Measurements from ENCODE around the gene DUSP5.

GRCh38 chr10:110544958-110545537, 47.3 kb downstream of the DUSP5 start:
- TF ChIP-seq CTCF (IDR thresholded peaks at IDR 0.05; ENCODE audit: poor library complexity) (no peak), EZH2 (IDR thresholded peaks at IDR 0.05; ENCODE audit: borderline replicate concordance) (no peak), EZH2phosphoT487 (IDR thresholded peaks at IDR 0.05; ENCODE audit: low read depth, severe bottlenecking, unreplicated experiment) (no peak)
